AG09309 (cell line): ENCODE data around the gene ARMH3.

Source experiments
- DNase-seq: peaks from one replicate; pipeline ENCODE4 v3.0.0-alpha.2; 2010; ENCODE audit warnings: low read depth
- H3K4me3 ChIP-seq: 2 replicates; pipeline ENCODE4 v1.5.1; 2011; ENCODE audit warnings: mild to moderate bottlenecking, low read depth, low read length, moderate library complexity; ENCODE audit not compliant: control insufficient read depth
- TF ChIP-seq, protein P1 (sequence below): IDR thresholded peaks from 2 replicates; pipeline ENCODE4 v1.5.1; 2011; ENCODE audit warnings: mild to moderate bottlenecking, low read depth, low read length, inconsistent platforms; ENCODE audit not compliant: insufficient read depth, control insufficient read depth; ENCODE audit errors: missing control alignments

ARMH3 gene

GRCh38 chr10:101902032-101902819 lies 153.7 kb downstream of the ARMH3 start:
- no peak overlapping the region for H3K4me3 ChIP-seq
- TF ChIP-seq, protein P1, sequence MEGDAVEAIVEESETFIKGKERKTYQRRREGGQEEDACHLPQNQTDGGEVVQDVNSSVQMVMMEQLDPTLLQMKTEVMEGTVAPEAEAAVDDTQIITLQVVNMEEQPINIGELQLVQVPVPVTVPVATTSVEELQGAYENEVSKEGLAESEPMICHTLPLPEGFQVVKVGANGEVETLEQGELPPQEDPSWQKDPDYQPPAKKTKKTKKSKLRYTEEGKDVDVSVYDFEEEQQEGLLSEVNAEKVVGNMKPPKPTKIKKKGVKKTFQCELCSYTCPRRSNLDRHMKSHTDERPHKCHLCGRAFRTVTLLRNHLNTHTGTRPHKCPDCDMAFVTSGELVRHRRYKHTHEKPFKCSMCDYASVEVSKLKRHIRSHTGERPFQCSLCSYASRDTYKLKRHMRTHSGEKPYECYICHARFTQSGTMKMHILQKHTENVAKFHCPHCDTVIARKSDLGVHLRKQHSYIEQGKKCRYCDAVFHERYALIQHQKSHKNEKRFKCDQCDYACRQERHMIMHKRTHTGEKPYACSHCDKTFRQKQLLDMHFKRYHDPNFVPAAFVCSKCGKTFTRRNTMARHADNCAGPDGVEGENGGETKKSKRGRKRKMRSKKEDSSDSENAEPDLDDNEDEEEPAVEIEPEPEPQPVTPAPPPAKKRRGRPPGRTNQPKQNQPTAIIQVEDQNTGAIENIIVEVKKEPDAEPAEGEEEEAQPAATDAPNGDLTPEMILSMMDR: no peak
- no peak for DNase-seq

- TF ChIP-seq, protein P1: no peak
- DNase-seq: no peak
- no peak overlapping the region for H3K4me3 ChIP-seq
Observed at GRCh38 chr10:101901340-101901739, 154.6 kb downstream of the ARMH3 start.

GRCh38 chr10:101897633-101898032 lies 158.3 kb downstream of the ARMH3 start:
- TF ChIP-seq, protein P1: no peak
- H3K4me3 ChIP-seq: no peak overlapping the region
- DNase-seq: no peak

DNA sequence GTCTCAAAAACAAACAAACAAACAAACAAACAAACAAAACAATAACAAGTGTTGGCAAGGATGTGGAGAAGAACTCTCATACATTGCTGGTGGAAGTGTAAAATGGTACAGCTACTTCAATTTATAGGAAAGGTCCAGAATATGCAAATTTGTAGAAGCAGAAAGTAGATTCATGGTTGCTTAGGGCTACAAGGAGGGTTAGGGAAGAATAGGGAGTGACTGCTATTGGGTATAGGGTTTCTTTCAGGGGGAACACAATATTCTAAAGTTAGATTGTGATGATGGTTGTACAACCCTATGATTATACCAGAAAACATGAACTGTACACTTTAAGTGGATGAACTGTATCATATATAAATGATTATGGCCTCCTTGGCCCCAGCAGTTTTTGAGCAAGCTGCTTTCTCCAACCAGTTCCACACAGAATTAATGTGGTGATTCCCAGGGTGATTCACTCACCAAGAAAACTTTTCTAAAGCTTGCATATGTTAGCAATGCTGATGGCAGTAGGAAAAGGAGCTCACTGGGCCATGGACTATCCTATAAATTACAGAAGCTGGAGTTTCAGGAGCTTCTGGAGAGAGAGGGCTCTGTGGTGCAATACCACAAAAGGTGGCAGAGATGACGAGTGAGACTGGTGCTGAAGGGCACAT lies 159.6 kb downstream of the ARMH3 start:
- no peak for DNase-seq
- H3K4me3 ChIP-seq: no peak overlapping the region
- TF ChIP-seq, protein P1: no peak

DNA sequence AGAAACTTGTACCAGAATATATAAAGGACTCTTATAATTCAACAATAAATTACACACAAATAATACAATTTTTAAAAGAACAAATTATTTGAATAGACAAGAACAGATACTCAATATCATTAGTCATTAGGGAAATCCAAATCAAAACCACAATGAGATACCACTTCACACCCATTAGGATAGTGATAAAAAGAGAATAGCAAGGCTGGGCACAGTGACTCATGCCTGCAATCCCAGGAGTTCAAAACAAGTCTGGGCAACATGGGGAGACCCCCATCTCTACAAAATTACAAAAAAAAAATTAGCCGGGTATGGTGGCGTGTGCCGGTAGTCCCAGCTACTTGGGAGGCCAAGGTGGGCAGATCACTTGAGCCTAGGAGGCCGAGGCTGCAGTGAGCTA lies 160.2 kb downstream of the ARMH3 start:
- TF ChIP-seq, protein P1: no peak
- DNase-seq: no peak

GRCh38 chr10:101894742-101895141 lies 161.2 kb downstream of the ARMH3 start:
- no peak overlapping the region for H3K4me3 ChIP-seq
- TF ChIP-seq, protein P1: no peak
- no peak for DNase-seq

More for the DNA sequence above, 160.2 kb downstream of the ARMH3 start:
- H3K4me3 ChIP-seq: no peak overlapping the region
